VCaP (cell line): ENCODE results near the gene CENPM.

ENCODE experiments used
- H3K27ac ChIP-seq: fragments of 450-650 bp; 2 replicates; pipeline ENCODE4 v1.5.1; 2017
- TF ChIP-seq, protein P1 (sequence below): fragments of 450-650 bp; conservative IDR thresholded peaks from 2 replicates; pipeline ENCODE4 v1.5.1; 2017; ENCODE audit warnings: mild to moderate bottlenecking, moderate library complexity

The CENPM gene

GRCh38 chr22:41908411-41909309 is 38.3 kb downstream of the CENPM start:
- H3K27ac ChIP-seq: no peak overlapping the region
- TF ChIP-seq, protein P1, sequence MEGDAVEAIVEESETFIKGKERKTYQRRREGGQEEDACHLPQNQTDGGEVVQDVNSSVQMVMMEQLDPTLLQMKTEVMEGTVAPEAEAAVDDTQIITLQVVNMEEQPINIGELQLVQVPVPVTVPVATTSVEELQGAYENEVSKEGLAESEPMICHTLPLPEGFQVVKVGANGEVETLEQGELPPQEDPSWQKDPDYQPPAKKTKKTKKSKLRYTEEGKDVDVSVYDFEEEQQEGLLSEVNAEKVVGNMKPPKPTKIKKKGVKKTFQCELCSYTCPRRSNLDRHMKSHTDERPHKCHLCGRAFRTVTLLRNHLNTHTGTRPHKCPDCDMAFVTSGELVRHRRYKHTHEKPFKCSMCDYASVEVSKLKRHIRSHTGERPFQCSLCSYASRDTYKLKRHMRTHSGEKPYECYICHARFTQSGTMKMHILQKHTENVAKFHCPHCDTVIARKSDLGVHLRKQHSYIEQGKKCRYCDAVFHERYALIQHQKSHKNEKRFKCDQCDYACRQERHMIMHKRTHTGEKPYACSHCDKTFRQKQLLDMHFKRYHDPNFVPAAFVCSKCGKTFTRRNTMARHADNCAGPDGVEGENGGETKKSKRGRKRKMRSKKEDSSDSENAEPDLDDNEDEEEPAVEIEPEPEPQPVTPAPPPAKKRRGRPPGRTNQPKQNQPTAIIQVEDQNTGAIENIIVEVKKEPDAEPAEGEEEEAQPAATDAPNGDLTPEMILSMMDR: no peak

- TF ChIP-seq, protein P1: no peak
- no peak overlapping the region for H3K27ac ChIP-seq
These were observed 39.2 kb downstream of the CENPM start for GRCh38 chr22:41907436-41908401.

GRCh38 chr22:41906822-41907221 is 40.1 kb downstream of the CENPM start:
- TF ChIP-seq, protein P1: no peak
- H3K27ac ChIP-seq: no peak overlapping the region

DNA sequence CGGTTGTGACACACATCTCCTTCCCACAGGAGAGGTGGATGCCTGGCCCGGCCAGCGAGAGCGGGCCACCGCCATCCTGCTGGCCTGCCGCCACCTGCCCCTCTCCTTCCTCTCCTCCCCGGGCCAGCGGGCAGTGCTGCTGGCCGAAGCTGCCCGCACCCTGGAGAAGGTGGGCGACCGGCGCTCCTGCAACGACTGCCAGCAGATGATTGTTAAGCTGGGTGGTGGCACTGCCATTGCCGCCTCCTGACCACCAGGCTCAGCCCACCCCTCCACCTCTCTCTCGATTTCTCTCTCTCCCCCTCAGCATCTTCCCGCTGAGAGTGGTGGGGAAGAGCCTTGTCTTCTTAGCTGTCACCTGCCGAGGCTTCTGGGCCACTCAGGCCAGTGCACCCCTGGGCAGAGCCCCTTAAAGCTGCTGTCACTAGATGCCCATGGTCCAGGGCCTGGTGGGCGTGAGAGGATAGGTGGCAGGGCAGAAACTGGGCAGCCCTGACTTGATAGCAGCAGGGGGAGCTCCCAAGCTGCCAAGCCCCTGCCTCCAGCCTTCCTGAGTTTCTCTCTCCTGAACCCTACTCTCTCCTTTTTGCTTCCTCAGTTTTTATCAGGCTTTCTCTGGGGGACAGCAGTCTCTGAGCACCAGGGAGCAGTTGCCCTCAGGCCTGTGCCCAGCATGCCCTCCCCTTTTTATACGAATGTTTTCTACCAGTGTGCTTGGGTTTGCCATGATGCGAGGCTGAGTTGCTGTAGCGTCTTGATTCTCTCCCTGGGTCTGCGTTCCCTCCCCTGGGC is 41.3 kb downstream of the CENPM start:
- H3K27ac ChIP-seq: no peak overlapping the region
- TF ChIP-seq, protein P1: no peak

DNA sequence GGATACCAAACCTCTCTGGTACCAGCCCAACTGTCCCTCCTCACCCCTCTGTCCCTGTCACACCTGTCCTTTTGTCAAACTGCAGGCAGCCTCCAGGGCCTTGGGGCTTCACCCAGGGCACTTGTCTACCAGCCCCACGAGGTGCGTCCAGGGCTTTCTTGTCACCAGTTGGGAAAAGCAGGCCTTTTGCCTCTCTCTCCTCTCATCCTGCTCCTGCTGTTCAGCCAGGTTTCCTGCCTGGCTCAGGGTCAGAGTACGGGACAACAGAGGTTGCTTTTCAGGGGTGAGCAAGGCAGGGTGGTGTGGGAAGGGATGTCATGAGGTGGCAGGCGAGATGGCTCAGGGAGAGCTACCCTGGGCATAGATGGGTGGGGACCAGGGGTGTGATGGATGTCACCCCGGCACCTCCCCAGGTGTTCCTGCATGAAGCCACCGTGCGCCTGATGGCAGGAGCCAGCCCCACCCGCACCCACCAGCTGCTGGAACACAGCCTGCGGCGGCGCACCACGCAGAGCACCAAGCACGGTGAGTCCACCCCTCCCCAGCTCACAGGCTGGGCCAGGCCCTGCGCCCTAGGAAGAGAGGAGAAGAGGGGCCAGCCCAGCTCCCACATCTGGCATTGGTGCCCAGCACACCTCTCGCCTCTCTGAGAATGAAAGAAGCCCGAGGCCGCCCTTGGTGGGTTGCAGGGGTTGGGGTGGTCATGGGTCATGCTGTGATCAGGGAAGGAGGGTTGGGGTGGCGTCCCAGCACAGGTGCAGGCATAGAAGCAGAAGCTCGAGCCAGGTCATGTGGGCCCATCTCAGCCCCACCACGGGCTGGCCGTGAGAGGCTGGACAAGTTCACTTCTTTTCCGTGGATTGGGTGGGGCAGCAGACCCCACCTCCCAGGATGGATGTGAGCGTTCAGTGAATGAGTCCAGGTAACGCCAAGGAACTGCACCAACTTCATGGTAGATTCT is 42.2 kb downstream of the CENPM start:
- H3K27ac ChIP-seq: no peak overlapping the region
- TF ChIP-seq, protein P1: no peak

- no peak overlapping the region for H3K27ac ChIP-seq
- TF ChIP-seq, protein P1: no peak
These were observed 44.0 kb downstream of the CENPM start for GRCh38 chr22:41902932-41903421.
